NB4 (cell line): ENCODE data around the gene HELQ.
"Not testable (repeated sequence)": the region's sequence is repeated elsewhere in the genome, so short reads cannot be mapped to it uniquely, and the experiment has no call there.

Experiments used
- DNase-seq: peaks from one replicate; pipeline ENCODE4 v3.0.0; 2010; ENCODE audit warnings: low read depth
- H3K4me3 ChIP-seq: one replicate; pipeline ENCODE4 v1.5.1; 2011; ENCODE audit warnings: mild to moderate bottlenecking, low read depth, low read length, moderate library complexity
- MYC ChIP-seq: IDR thresholded peaks from 2 replicates; pipeline ENCODE4 v1.6.1; 2011; ENCODE audit warnings: low read depth, low read length
- POLR2A ChIP-seq: IDR thresholded peaks from 2 replicates; pipeline ENCODE4 v1.6.1; 2011; ENCODE audit warnings: mild to moderate bottlenecking; ENCODE audit not compliant: insufficient read length; ENCODE audit errors: extremely low read depth
- TF ChIP-seq, protein P1 (sequence below): IDR thresholded peaks from one replicate; pipeline ENCODE4 v1.5.1; 2012; ENCODE audit warnings: low read depth, low read length
- TF ChIP-seq, protein P2 (sequence below): IDR thresholded peaks from 2 replicates; pipeline ENCODE4 v1.6.1; 2011; ENCODE audit warnings: low read depth, low read length

HELQ gene

DNA sequence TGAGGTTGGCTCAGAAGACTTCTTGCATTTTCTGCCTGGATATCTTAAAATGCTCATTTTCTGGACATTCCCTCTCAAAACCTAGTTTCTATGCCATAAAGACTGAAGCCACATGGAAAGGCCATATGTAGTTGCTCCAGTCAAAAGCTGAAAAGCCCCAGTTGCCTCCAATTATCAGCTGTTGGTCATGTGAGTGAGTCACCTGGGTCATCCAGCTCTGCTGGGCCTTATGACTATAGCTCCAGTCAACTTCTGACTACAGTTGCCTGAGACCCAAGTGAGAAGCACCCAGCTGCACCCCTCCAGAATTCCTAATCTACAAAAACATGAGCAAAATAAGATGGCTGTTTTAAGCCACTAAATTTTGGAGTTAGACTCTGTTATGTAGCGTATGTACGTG lies 41.9 kb downstream of the HELQ start:
- DNase-seq, result no peak
- H3K4me3 ChIP-seq, result no peak overlapping the region
- TF ChIP-seq, protein P1, sequence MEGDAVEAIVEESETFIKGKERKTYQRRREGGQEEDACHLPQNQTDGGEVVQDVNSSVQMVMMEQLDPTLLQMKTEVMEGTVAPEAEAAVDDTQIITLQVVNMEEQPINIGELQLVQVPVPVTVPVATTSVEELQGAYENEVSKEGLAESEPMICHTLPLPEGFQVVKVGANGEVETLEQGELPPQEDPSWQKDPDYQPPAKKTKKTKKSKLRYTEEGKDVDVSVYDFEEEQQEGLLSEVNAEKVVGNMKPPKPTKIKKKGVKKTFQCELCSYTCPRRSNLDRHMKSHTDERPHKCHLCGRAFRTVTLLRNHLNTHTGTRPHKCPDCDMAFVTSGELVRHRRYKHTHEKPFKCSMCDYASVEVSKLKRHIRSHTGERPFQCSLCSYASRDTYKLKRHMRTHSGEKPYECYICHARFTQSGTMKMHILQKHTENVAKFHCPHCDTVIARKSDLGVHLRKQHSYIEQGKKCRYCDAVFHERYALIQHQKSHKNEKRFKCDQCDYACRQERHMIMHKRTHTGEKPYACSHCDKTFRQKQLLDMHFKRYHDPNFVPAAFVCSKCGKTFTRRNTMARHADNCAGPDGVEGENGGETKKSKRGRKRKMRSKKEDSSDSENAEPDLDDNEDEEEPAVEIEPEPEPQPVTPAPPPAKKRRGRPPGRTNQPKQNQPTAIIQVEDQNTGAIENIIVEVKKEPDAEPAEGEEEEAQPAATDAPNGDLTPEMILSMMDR, result no peak
- TF ChIP-seq, protein P2, sequence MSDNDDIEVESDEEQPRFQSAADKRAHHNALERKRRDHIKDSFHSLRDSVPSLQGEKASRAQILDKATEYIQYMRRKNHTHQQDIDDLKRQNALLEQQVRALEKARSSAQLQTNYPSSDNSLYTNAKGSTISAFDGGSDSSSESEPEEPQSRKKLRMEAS, result no peak
- TF ChIP-seq MYC (no peak), POLR2A (no peak)

DNA sequence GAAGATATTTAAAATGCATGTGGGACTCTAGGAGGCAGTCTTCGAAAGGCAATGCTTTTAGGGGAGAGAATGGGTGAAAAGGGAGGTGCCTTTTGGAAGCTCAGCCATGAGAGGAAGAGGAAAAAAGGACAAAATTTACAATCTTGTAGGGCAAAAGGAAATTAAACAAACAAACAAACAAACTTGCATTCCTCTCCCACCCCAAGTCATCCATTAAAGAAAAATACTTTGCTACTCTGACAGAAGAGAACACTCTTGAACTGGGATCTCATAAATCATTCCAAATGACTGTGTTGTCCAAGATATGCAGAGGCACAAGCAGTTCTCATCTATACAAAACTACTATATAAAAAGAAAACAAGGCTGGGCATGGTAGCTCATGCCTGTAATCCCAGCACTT lies 46.7 kb downstream of the HELQ start:
- TF ChIP-seq, protein P1, result no peak
- TF ChIP-seq MYC (no peak), POLR2A (no peak)
- TF ChIP-seq, protein P2, result no peak
- no peak overlapping the region for H3K4me3 ChIP-seq
- DNase-seq, result no peak

DNA sequence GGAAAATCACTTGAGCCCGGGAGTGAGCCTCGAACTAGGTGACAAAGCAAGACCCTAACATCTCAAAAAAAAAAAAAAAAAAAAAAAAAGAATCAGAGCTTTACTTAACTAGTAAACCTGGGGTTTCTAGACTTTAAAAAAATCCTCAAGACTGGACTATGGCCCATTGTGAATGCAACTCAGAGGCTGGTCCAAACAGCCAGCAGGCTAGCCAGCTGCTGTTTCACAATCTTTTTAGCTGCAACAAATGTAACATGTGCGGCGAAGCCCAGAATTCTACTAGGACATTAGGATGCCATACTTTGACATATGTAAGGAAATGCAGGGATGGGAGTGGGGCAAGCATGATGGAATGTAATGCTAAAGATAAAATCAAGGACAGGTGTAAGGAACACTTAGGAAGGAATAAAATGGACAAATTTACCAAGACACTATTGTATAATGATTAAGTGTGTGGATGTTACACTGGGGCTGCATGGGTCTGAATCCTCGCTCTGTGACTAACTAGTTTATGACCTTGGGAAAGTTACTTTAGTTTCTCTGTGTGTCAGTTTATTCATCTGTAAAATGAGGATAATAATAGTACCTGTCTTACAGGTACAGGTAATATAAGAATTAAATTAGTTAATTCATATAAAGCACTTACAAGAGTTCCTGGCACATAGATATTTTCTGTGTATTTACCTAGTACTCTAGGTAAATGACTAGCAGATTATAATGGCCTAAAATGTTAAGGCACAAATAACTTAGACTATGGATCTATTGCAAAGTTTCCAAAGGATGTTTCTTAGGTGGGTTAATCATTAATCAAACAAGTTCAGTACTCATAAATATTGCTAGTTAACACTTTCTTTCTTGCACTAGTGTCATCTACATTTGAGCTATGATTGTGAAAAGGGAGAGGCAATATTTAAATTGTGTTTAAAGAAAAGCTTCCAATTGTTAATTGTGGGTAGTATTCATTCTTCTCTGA lies 49.5 kb downstream of the HELQ start:
- TF ChIP-seq POLR2A (no peak), MYC (no peak)
- TF ChIP-seq, protein P2, result no peak
- TF ChIP-seq, protein P1, result no peak
- DNase-seq, result no peak
- no peak overlapping the region for H3K4me3 ChIP-seq

DNA sequence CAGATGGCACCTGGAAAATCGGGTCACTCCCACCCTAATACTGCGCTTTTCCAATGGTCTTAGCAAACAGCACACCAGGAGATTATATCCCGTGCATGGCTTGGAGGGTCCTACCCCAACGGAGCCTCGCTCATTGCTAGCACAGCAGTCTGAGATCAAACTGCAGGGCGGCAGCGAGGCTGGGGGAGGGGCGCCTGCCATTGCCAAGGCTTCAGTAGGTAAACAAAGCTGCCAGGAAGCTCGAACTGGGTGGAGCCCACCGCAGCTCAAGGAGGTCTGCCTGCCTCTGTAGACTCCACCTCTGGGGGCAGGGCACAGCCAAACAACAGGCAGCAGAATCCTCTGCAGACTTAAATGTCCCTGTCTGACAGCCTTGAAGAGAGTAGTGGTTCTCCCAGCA lies 57.5 kb downstream of the HELQ start:
- not testable (repeated sequence) for H3K4me3 ChIP-seq, DNase-seq

DNA sequence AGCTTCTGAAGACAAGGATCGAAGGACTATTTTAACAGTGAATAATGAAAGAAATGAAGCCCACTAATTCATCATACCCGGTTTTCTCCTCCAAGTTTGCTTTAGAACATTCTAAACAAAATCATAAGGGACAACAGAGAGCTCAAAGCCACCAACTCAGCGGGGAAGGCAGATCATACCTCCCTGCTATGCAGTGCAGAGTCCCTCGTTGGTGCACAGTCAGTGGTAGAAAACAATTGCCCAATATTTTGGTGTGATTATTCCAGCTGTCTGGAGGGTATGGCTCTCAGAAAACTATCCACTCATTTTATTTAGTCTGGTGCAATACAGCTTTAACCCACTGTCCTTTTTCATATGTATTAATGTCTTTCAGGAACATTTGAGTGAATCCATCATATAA lies 61.7 kb downstream of the HELQ start:
- H3K4me3 ChIP-seq, result no peak overlapping the region
- no peak for DNase-seq
- TF ChIP-seq POLR2A, result no peak
- TF ChIP-seq, protein P1, result no peak
- TF ChIP-seq, protein P2, result no peak
- no peak for TF ChIP-seq MYC

DNA sequence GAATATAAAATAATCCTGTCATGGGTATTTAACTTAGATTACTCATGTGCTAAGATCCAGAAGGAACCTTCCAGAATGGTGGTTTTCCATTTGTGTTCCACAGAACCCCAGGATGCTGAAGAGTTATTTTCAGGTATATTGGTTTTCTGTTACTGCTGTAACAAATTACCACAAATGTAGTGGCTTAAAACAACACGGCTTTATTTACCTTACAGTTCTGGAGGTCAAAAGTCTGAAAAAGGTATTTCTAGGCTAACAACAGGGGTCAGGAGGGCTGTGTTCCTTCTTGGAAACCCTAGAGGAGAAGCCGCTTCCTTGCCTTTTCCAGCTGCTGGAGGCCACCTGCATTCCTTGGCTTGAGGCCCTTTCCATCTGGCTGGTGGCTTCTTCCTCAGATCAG lies 63.1 kb downstream of the HELQ start:
- no peak for DNase-seq
- TF ChIP-seq MYC (no peak), POLR2A (no peak)
- TF ChIP-seq, protein P2, result no peak
- TF ChIP-seq, protein P1, result no peak

More for the DNA sequence above, 63.1 kb downstream of the HELQ start:
- no peak overlapping the region for H3K4me3 ChIP-seq
